GM23338 (cell line): ENCODE measurements around the gene USH2A. TPM values are rescaled to one million over a fixed set of nuclear protein-coding genes. Genes with fewer than 3 reads are reported as not detected.

Experiments
- ATAC-seq: fragments of 200-7000 bp; cut with Tn5 transposase; 3 replicates; pipeline ENCODE4 v1.9.1; 2020
- DNase-seq: peaks from one replicate; pipeline ENCODE4 v3.0.0-alpha.2; 2015; ENCODE audit warnings: low spot score
- H2AFZ ChIP-seq: fragments of 200-600 bp; sonication (generic); 2 replicates; pipeline ENCODE4 v1.8.0; 2016; ENCODE audit warnings: antibody characterized with exemption, mild to moderate bottlenecking, moderate library complexity
- H3F3A ChIP-seq: fragments of 200-600 bp; sonication (generic); replicated peaks from 2 replicates; pipeline ENCODE4 v1.8.0; 2017; ENCODE audit warnings: antibody characterized with exemption, mixed run types, low read depth
- H3K27ac ChIP-seq: fragments of 200-600 bp; sonication (generic); 2 replicates; pipeline ENCODE4 v1.6.1; 2016; ENCODE audit warnings: low read depth
- H3K27me3 ChIP-seq: fragments of 200-600 bp; sonication (generic); 2 replicates; pipeline ENCODE4 v1.8.0; 2016; ENCODE audit warnings: mild to moderate bottlenecking, mixed run types, moderate library complexity; ENCODE audit not compliant: insufficient read depth
- H3K36me3 ChIP-seq: fragments of 200-600 bp; sonication (generic); 2 replicates; pipeline ENCODE4 v1.8.0; 2016; ENCODE audit warnings: mild to moderate bottlenecking; ENCODE audit not compliant: insufficient read depth
- H3K4me1 ChIP-seq: fragments of 200-600 bp; sonication (generic); 2 replicates; pipeline ENCODE4 v1.8.0; 2016; ENCODE audit warnings: mild to moderate bottlenecking, moderate library complexity; ENCODE audit not compliant: insufficient read depth
- H3K4me2 ChIP-seq: fragments of 200-600 bp; sonication (generic); 2 replicates; pipeline ENCODE4 v1.7.1; 2017; ENCODE audit warnings: mixed run types
- H3K4me3 ChIP-seq: fragments of 200-600 bp; sonication (generic); 2 replicates; pipeline ENCODE4 v1.6.1; 2016; ENCODE audit warnings: mixed run types
- H3K79me2 ChIP-seq: fragments of 200-600 bp; sonication (generic); replicated peaks from 2 replicates; pipeline ENCODE4 v1.8.0; 2017; ENCODE audit warnings: mild to moderate bottlenecking; ENCODE audit not compliant: insufficient read depth
- H3K9me2 ChIP-seq: fragments of 200-600 bp; sonication (generic); 2 replicates; pipeline ENCODE4 v1.8.0; 2017; ENCODE audit not compliant: insufficient read depth
- H4K20me1 ChIP-seq: fragments of 200-600 bp; sonication (generic); replicated peaks from 2 replicates; pipeline ENCODE4 v1.8.0; 2017; ENCODE audit warnings: mild to moderate bottlenecking; ENCODE audit not compliant: insufficient read depth
- H3K27ac Mint-ChIP-seq: 2 replicates; pipeline ENCODE4 v1.8.0; 2020; ENCODE audit warnings: inconsistent platforms, mild to moderate bottlenecking, moderate library complexity, mixed read lengths
- H3K27me3 Mint-ChIP-seq: 3 replicates; pipeline ENCODE4 v1.8.0; 2022; ENCODE audit warnings: low read depth, mild to moderate bottlenecking, moderate library complexity, mixed read lengths, inconsistent platforms; ENCODE audit not compliant: insufficient read depth, poor library complexity
- H3K36me3 Mint-ChIP-seq: 3 replicates; pipeline ENCODE4 v1.8.0; 2021; ENCODE audit warnings: low read depth, mild to moderate bottlenecking, inconsistent platforms, moderate library complexity, mixed read lengths
- H3K4me1 Mint-ChIP-seq: 3 replicates; pipeline ENCODE4 v1.8.0; 2020; ENCODE audit warnings: mild to moderate bottlenecking, inconsistent platforms, mixed read lengths
- H3K4me3 Mint-ChIP-seq: 3 replicates; pipeline ENCODE4 v1.8.0; 2021; ENCODE audit warnings: moderate library complexity, mild to moderate bottlenecking, inconsistent platforms, mixed read lengths
- H3K9me3 Mint-ChIP-seq: 3 replicates; pipeline ENCODE4 v1.8.0; 2020; ENCODE audit warnings: moderate library complexity, mild to moderate bottlenecking, inconsistent platforms, mixed read lengths
- EZH2 ChIP-seq: fragments of 200-600 bp; sonication (generic); IDR thresholded peaks from one replicate; pipeline ENCODE4 v1.8.0; 2017; ENCODE audit warnings: antibody characterized with exemption, mild to moderate bottlenecking, low read depth; ENCODE audit not compliant: unreplicated experiment
- NANOG ChIP-seq: IDR thresholded peaks from 2 replicates; pipeline ENCODE4 v1.6.1; 2016; ENCODE audit warnings: antibody characterized with exemption, borderline replicate concordance
- POLR2AphosphoS5 ChIP-seq: IDR thresholded peaks from 2 replicates; pipeline ENCODE4 v1.6.1; 2016; ENCODE audit warnings: antibody characterized with exemption, low read depth
- STAT1 ChIP-seq: IDR thresholded peaks from one replicate; pipeline ENCODE4 v1.6.1; 2016; ENCODE audit warnings: antibody characterized with exemption; ENCODE audit not compliant: unreplicated experiment
- ZNF114 ChIP-seq: fragments of 250-450 bp; sonication (Bioruptor Pico); IDR thresholded peaks from 2 replicates; pipeline ENCODE4 v1.5.0; 2020; ENCODE audit warnings: mild to moderate bottlenecking, moderate library complexity
- polyA plus RNA-seq: library from polyadenylated mRNA; unstranded; fragments of >200 nt; fragmentation: Nextera tagmentation; extraction: Ambion mirVana; gene quantifications from 2 replicates; pipeline ENCODE4 v1.2.1, GENCODE V29; 2016
- total RNA-seq: library from RNA; depleted of rRNA; stranded (reverse); fragments of >200 nt; shearing (Covaris generic); gene quantifications from 2 replicates; pipeline ENCODE4 v1.2.3, GENCODE V29; 2014
- TF ChIP-seq, protein P1 (sequence below), 2 experiments: fragments of 200-600 bp in 1 of 2; sonication (generic) in 1 of 2; conservative IDR thresholded peaks; 2 replicates each; pipeline versions ENCODE4 v1.5.1 to v1.6.1; 2016 to 2017; ENCODE audit warnings: antibody characterized with exemption in 2 of 2, low read depth in 2 of 2, mild to moderate bottlenecking in 2 of 2, moderate library complexity in 1 of 2
- TF ChIP-seq, protein P2 (sequence below): IDR thresholded peaks from one replicate; pipeline ENCODE4 v1.6.1; 2018; ENCODE audit warnings: antibody characterized with exemption; ENCODE audit not compliant: unreplicated experiment
- TF ChIP-seq, protein P3 (sequence below): IDR thresholded peaks from 2 replicates; pipeline ENCODE4 v1.6.1; 2016; ENCODE audit warnings: antibody characterized with exemption

The USH2A gene
- total and polyA plus RNA-seq, 2 experiments from 2014 or later, result 0.03 TPM

DNA sequence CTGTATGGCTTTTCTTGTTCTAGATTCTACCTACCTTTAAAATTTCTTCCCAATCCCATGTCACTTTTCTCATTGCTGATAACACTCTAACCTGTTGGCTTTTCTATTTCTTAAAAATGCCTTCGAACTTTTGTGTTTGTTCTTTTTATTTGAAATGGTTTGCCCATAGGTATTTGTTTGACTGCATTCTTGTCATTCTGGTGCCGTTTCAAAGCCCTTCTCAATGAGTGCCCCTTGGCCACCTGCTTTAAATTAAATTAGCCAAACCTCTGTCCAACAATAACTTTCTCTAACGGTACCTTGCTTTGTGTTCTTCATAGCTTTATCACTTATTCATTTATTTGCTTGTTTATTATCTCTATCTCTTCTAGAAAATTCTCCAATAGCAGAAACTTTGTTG is 817.2 kb downstream of the USH2A start (continued):
- TF ChIP-seq, protein P1, sequence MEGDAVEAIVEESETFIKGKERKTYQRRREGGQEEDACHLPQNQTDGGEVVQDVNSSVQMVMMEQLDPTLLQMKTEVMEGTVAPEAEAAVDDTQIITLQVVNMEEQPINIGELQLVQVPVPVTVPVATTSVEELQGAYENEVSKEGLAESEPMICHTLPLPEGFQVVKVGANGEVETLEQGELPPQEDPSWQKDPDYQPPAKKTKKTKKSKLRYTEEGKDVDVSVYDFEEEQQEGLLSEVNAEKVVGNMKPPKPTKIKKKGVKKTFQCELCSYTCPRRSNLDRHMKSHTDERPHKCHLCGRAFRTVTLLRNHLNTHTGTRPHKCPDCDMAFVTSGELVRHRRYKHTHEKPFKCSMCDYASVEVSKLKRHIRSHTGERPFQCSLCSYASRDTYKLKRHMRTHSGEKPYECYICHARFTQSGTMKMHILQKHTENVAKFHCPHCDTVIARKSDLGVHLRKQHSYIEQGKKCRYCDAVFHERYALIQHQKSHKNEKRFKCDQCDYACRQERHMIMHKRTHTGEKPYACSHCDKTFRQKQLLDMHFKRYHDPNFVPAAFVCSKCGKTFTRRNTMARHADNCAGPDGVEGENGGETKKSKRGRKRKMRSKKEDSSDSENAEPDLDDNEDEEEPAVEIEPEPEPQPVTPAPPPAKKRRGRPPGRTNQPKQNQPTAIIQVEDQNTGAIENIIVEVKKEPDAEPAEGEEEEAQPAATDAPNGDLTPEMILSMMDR (conservative IDR thresholded peaks at IDR 0.05; ENCODE audit: low read depth in 2 of 2), result no peak
- TF ChIP-seq STAT1, result no peak
- TF ChIP-seq, protein P2, sequence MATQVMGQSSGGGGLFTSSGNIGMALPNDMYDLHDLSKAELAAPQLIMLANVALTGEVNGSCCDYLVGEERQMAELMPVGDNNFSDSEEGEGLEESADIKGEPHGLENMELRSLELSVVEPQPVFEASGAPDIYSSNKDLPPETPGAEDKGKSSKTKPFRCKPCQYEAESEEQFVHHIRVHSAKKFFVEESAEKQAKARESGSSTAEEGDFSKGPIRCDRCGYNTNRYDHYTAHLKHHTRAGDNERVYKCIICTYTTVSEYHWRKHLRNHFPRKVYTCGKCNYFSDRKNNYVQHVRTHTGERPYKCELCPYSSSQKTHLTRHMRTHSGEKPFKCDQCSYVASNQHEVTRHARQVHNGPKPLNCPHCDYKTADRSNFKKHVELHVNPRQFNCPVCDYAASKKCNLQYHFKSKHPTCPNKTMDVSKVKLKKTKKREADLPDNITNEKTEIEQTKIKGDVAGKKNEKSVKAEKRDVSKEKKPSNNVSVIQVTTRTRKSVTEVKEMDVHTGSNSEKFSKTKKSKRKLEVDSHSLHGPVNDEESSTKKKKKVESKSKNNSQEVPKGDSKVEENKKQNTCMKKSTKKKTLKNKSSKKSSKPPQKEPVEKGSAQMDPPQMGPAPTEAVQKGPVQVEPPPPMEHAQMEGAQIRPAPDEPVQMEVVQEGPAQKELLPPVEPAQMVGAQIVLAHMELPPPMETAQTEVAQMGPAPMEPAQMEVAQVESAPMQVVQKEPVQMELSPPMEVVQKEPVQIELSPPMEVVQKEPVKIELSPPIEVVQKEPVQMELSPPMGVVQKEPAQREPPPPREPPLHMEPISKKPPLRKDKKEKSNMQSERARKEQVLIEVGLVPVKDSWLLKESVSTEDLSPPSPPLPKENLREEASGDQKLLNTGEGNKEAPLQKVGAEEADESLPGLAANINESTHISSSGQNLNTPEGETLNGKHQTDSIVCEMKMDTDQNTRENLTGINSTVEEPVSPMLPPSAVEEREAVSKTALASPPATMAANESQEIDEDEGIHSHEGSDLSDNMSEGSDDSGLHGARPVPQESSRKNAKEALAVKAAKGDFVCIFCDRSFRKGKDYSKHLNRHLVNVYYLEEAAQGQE, result no peak

DNA sequence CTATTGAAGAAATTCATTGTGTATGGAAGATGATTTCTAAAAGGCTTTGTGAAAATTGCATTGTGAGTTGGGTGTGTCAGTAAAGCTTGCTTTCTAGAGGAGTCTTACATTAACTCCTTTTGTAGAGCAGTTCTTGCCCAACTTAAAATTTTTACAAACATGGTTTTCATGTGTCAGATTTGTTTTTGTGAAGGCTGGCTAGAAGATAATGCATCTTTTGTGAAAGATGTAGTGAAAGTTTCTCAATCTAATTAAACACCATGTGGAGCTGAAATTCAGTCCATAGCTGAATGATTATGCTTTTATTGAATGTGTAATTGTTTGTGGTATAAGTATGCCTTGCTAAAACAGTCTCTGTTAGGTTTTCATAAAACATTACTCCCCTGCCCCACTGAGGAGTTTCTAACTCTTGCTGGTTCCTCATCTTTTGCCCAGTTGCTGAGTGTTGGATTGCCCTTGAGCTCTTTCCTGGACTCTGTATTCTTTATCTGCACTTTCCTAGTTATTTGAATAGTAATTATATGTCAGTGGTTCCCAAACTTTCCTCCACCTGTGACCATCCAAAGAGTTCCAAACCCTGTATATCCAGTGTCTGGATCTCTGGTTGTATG is 818.1 kb downstream of the USH2A start:
- Histone ChIP-seq H3K27me3 (no peaks in the 10 kb centered on the region), H3K27ac (no peak overlapping the region; the same call in 1 of the 2 replicates), H2AFZ (no peak overlapping the region), H3K4me2 (no peak overlapping the region), H3K36me3 (peaks cover 11% of the 10 kb centered on the region; the same call in 1 of the 2 replicates), H3K79me2 (no peaks in the 10 kb centered on the region), H3K9me2 (no peaks in the 10 kb centered on the region), H3K4me3 (no peak overlapping the region), H3F3A (no peaks in the 10 kb centered on the region), H4K20me1 (no peaks in the 10 kb centered on the region; the same call in 1 of the 2 replicates), H3K4me1 (peaks cover 12% of the 10 kb centered on the region)
- Mint-ChIP-seq H3K27me3 (no peaks in the 10 kb centered on the region), H3K9me3 (no peaks in the 10 kb centered on the region), H3K36me3 (peaks cover 15% of the 10 kb centered on the region), H3K4me3 (no peak overlapping the region), H3K27ac (no peak overlapping the region; the same call in 1 of the 2 replicates), H3K4me1 (peaks cover 14% of the 10 kb centered on the region)
- DNase-seq (no peak), ATAC-seq (no peak)
- TF ChIP-seq ZNF114 (CRISPR knock-in tag) (no peak), POLR2AphosphoS5 (no peak), NANOG (no peak), EZH2 (no peak)
- TF ChIP-seq, protein P3, sequence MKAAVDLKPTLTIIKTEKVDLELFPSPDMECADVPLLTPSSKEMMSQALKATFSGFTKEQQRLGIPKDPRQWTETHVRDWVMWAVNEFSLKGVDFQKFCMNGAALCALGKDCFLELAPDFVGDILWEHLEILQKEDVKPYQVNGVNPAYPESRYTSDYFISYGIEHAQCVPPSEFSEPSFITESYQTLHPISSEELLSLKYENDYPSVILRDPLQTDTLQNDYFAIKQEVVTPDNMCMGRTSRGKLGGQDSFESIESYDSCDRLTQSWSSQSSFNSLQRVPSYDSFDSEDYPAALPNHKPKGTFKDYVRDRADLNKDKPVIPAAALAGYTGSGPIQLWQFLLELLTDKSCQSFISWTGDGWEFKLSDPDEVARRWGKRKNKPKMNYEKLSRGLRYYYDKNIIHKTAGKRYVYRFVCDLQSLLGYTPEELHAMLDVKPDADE, result no peak
